ENCODE measurements around the gene ARID3C. TPM values are rescaled to one million over a fixed set of nuclear protein-coding genes. Genes with fewer than 3 reads are reported as not detected.

The ARID3C gene
- total and polyA plus RNA-seq, 2 donors from 2014 or later = not detected

- Histone ChIP-seq H3K4me1 (ENCODE audit: control insufficient read depth in 2 of 3, insufficient read depth in 2 of 3, low read depth in 1 of 3, low read length in 3 of 3) (peaks cover 19 to 44% (median 38%) of the 10 kb centered on the region in 3 donors), H3K9ac (ENCODE audit: low read length in 3 of 3) (peak within 1 kb of the TSS in 2 of 3 donors; percentile 62 to 63), H3K27ac (ENCODE audit: low read depth in 2 of 2, low read length in 2 of 2) (peak within 1 kb of the TSS; percentile 63 to 72), H3K4me3 (ENCODE audit: low read length in 3 of 3) (peak within 1 kb of the TSS; percentile 63 to 89 (median 77)), H3K27me3 (ENCODE audit: control insufficient read depth, insufficient read depth, low read length) (no peaks in the 10 kb centered on the region), H3K9me3 (ENCODE audit: control insufficient read depth in 2 of 3, insufficient read depth in 1 of 3, low read length in 3 of 3) (no peaks in the 10 kb centered on the region), H3K36me3 (ENCODE audit: control insufficient read depth in 2 of 3, insufficient read depth in 3 of 3, low read length in 3 of 3) (peaks cover 4 to 18% (median 5%) of the 10 kb centered on the region in 3 donors)
- peak; percentile 79 to 95 (median 90) for DNase-seq
- FAIRE-seq = no peak
- TF ChIP-seq, protein P1, sequence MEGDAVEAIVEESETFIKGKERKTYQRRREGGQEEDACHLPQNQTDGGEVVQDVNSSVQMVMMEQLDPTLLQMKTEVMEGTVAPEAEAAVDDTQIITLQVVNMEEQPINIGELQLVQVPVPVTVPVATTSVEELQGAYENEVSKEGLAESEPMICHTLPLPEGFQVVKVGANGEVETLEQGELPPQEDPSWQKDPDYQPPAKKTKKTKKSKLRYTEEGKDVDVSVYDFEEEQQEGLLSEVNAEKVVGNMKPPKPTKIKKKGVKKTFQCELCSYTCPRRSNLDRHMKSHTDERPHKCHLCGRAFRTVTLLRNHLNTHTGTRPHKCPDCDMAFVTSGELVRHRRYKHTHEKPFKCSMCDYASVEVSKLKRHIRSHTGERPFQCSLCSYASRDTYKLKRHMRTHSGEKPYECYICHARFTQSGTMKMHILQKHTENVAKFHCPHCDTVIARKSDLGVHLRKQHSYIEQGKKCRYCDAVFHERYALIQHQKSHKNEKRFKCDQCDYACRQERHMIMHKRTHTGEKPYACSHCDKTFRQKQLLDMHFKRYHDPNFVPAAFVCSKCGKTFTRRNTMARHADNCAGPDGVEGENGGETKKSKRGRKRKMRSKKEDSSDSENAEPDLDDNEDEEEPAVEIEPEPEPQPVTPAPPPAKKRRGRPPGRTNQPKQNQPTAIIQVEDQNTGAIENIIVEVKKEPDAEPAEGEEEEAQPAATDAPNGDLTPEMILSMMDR (IDR thresholded peaks at IDR 0.05; ENCODE audit: borderline replicate concordance, extremely low read depth, insufficient read depth) = no peak
- intact Hi-C loops (cut with DNase I) = no loop called here
Measured at GRCh38 chr9:34651876-34652601, 23.2 kb upstream of the ARID3C start, which contains the start of gene IL11RA. IL11RA (plus strand) TSS chr9:34652185; CDS start chr9:34655218, 3,033 bp downstream.

GRCh38 chr9:34651321-34651720 lies 22.5 kb upstream of the ARID3C start:
- Histone ChIP-seq H3K9me3 (ENCODE audit: control insufficient read depth in 2 of 3, insufficient read depth in 1 of 3, low read length in 3 of 3) (no peaks in the 10 kb centered on the region), H3K36me3 (ENCODE audit: control insufficient read depth in 2 of 3, insufficient read depth in 3 of 3, low read length in 3 of 3) (peaks cover 4 to 18% (median 5%) of the 10 kb centered on the region in 3 donors), H3K4me1 (ENCODE audit: control insufficient read depth in 2 of 3, insufficient read depth in 2 of 3, low read depth in 1 of 3, low read length in 3 of 3) (peaks cover 19 to 45% (median 38%) of the 10 kb centered on the region in 3 donors), H3K27ac (ENCODE audit: low read depth in 2 of 2, low read length in 2 of 2) (peak overlapping the region; percentile 63 to 72), H3K9ac (ENCODE audit: low read length in 3 of 3) (peak overlapping the region in 1 of 3 donors; percentile 63), H3K4me3 (ENCODE audit: low read length in 3 of 3) (peak overlapping the region; percentile 13 to 66 (median 63)), H3K27me3 (ENCODE audit: control insufficient read depth, insufficient read depth, low read length) (no peaks in the 10 kb centered on the region)
- DNase-seq = no peak
- TF ChIP-seq, protein P1 (IDR thresholded peaks at IDR 0.05; ENCODE audit: borderline replicate concordance, extremely low read depth, insufficient read depth) = no peak
- intact Hi-C loops (cut with DNase I) = no loop called here
- FAIRE-seq = no peak

DNA sequence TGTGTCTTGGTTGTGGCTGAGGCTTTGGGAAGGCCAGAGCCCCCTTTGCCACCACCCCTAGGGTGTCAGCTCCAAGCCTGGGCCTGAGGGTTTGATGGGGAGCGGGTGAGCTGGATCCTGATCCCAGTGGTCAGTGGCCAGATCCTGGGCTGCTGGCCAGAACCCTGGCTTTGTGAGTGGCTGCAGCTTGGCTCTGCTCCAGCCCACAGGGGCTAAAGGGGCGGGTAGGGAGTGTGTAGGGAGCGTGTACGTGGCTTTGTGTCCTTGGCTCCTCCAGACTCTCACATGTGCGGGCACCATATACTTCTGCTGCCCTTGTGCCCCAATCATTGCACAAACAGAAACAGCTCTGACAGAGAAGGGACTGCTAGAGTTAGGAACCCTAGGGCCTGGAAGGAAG lies 21.9 kb upstream of the ARID3C start:
- DNase-seq (no peak), FAIRE-seq (no peak)
- no peaks in the 10 kb centered on the region for H3K27me3 ChIP-seq (ENCODE audit: control insufficient read depth, insufficient read depth, low read length)
- TF ChIP-seq, protein P1 (IDR thresholded peaks at IDR 0.05; ENCODE audit: borderline replicate concordance, extremely low read depth, insufficient read depth) = no peak
- H3K4me3 ChIP-seq (ENCODE audit: low read length in 3 of 3) = no peak overlapping the region
- H3K36me3 ChIP-seq (ENCODE audit: control insufficient read depth in 2 of 3, insufficient read depth in 3 of 3, low read length in 3 of 3) = peaks cover 4 to 18% (median 5%) of the 10 kb centered on the region in 3 donors
- intact Hi-C loops (cut with DNase I) = no loop called here
- peak overlapping the region in 1 of 3 donors; percentile 63 for H3K9ac ChIP-seq (ENCODE audit: low read length in 3 of 3)
- H3K9me3 ChIP-seq (ENCODE audit: control insufficient read depth in 2 of 3, insufficient read depth in 1 of 3, low read length in 3 of 3) = no peaks in the 10 kb centered on the region
- no peak overlapping the region for H3K27ac ChIP-seq (ENCODE audit: low read depth in 2 of 2, low read length in 2 of 2)
- peaks cover 23 to 49% (median 43%) of the 10 kb centered on the region in 3 donors for H3K4me1 ChIP-seq (ENCODE audit: control insufficient read depth in 2 of 3, insufficient read depth in 2 of 3, low read depth in 1 of 3, low read length in 3 of 3)

Measured in kidney (tissue), 14 donors.